T-helper 9 cell (primary cell): ENCODE measurements around the gene HECTD3.
"Not testable (repeated sequence)": the region's sequence is repeated elsewhere in the genome, so short reads cannot be mapped to it uniquely, and the experiment has no call there.

ENCODE experiments used
- DNase-seq: peaks from one replicate; pipeline ENCODE4 v3.0.0-alpha.2; 2020

The HECTD3 gene

DNA sequence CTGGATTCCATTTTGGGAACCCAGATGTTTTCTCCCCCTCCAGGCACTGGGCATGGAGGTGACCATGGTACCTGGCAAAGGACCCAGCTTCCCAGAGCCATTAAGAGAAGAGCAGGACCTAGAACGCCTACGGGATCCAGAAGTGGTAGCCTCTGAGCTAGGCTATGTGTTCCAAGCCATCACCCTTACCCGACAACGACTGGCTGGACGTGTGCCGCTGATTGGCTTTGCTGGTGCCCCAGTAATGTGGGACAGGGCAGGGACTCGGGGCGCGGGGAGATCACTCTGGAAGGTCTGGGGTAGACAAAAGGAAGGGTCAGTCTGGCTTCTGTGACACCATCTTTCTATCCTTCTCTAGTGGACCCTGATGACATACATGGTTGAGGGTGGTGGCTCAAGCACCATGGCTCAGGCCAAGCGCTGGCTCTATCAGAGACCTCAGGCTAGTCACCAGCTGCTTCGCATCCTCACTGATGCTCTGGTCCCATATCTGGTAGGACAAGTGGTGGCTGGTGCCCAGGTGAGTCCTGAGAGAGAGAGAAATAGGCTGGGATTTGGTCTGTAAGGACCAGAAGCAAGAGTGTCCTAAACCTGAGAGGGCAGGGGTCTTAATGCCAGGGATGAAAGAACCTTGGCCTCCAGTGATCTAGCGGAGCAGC, 2.6 kb upstream of the HECTD3 start:
- DNase-seq, result no peak

DNA sequence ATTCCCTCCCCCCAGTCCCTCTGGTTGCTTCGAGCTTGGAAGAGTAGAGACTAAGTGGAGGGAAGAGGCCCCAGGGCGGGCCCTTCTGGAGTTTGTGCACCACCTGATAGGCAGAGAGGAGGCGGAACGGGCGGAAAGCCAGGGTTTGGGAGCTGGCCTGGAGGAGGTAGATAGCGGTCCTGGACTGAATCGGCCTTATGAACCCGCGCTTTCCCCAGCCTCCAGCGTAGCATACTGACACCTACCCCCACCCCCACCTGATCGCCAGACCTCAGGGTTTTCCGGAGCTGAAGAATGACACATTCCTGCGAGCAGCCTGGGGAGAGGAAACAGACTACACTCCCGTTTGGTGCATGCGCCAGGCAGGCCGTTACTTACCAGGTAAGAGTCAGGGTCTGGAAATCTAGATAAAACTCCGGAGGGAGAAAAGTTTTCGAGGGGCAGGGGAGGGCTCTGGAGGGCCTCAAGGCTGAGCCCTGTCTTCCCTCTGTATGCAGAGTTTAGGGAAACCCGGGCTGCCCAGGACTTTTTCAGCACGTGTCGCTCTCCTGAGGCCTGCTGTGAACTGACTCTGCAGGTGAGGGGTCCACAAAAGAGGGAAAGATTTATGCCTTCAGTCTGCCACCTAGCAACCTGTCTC, 1.6 kb upstream of the HECTD3 start:
- no peak for DNase-seq

DNA sequence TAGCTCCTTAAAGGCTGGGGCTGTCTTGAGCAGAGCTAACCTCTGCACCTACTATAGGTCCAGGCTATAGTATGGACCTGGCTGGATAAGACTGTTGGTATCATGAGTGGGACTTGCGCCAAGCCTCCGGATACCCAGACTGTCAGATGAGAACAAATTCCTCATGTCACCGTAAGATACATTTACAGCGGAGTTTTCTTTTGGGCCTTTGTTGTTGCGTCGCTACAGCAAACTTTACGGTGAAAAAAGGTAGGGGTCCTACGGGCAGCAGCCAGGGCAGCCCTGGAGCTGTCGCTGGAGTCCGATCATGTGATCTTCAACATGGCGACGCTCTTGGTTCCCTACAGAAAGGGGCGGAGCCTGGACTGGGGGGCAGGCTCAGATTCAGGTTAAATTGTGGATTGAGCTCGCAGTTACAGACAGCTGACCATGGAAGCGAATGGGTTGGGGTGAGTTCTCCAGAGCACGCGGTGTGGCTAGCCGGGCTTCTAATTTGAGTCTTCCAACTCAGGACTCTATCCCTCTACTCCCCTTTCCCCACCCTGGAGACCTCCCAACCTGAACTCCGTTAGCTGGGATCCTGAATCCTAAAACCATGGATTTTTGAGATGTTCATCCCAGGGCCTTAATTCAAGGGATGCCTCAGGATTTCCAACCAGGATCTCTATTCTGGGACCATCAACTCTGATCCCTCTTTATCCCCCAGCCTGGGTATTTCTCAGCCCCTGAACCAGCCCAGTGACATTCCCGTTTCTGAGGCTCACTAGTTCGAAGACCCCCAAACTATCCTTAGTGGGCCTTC, 914 bp upstream of the HECTD3 start, which contains the start of gene UROD:
UROD (plus strand) TSS at position 418 of the 802 bp plus-strand sequence; CDS start at position 430, 12 bp downstream.
- DNase-seq, result peak; percentile 79

DNA sequence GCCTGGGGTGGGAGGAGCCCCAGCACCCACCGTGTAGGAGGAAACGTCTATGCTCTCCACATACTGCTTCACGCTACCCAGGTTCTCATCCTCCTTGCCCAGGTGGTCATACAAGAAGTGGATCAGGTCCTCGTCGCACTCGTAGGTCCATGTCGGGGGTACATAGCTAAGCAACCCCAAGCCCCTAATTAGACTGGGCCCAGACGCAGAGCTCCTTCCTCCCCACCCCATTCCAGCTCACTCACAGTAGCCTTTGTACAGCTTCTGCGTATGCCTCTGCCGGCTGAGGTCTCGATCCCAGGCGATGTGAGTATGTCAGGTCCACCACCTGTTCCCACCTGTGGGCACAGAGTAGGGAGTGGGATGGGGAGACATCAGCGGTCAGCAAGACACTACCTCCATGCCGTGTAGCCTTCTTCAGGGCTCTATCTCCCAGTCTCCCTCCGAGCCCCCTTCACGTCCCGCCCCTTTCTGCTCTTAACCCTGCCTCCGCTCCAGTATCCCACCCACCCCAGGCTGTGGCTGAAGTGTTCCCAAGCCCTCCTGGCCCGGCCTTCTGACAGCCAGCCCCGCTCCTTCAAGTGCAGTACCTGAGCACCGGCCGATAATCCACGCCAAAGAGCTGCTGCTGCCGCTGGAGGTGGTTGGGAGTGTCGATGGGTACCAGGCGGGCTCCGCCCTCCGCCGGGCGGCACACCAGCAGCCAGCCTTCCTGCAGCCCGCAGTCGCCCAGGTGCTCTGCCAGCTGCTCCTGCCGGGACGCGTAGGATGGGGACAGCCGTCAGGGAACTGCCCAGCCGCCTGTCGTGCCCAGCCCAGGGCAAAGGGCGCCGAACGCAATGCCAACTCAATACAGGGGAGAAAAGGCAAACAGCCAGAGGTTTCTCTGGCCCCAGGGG, 919 bp downstream of the HECTD3 start:
- no peak for DNase-seq

DNA sequence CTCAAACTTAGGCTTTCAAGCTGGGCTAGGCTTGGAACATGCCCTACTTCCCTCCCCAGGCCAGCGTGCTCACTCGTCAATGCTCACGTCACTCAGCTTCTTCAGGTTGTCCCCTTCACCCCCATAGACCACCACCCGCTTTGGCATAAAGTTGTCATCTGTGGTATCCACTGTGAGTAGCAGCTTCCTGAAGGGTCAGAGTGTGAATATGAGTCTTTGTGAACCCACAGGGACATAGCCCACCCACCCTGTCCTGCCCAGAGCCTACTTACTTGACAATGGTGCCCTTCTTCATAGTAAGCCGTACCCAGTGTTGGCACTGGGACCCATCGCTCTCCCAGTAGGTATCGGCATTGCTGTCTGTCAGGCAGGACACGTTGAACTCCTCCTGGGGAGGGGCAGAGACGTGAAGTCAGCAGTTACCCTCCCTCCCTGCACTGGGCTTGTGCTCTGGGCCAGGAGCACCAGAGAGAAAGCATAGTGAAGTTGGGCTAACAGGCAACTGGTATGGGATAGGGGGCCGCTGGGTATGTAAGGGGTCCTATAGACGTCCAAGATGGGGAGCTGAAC, 1.7 kb downstream of the HECTD3 start:
- no peak for DNase-seq

DNA sequence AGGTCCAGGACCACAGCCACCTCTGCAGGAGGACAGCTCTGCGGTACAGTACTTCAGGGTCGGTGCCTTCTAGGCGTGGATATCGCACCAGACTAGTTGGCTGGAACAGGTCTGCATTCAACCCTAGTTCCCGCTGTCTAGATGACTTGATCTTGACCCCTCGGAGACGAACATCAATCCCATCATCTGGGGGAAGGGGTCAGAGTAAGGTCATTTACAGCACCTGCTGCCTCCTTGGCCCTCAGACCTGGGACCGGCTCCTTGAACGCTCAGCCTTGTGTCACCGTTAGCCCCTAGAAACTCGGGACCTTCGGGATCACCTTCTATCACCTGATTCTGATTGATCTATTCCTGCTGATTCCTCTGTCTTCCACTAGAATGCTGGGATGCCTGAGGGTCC, 2.6 kb downstream of the HECTD3 start:
- DNase-seq, result no peak

DNA sequence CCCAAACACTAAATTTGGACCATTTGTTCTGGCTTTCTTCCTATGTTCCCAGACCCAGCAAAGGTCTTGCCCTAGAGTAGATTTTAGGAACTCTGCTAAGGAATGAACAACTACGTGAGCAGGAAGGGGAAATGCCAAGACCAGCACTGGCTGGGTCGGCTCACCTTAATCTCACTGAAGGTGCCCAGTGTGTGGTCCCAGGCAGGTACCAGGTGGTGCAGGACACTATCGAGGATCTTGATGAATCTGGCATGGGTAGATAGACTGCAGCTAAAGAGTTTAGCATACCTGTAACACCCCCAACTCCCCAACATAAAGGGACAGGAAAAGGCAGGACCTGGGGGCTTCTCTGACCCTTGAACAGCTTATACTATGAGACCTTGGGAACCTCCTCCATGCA, 3.0 kb downstream of the HECTD3 start:
- DNase-seq, result no peak

DNA sequence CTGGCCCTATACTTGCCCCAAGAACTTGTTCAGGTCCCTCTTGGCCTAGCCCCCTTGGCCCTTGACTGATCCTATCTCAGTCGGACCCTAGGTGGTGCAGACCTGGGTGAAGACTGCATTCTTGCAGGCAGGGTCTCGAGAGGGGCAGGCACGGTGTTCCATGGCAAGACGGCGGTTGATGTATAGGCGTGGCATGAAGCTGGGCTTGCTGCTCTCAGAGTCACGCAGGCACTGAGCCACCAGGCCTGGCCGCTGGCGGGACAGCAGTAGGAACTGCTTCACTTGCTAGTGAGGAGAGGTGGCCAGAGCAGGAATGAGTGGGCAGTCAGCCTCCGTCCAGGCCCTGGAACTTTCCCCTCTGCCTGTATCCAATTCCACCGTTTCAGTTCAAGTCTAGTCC, 3.8 kb downstream of the HECTD3 start:
- no peak for DNase-seq

DNA sequence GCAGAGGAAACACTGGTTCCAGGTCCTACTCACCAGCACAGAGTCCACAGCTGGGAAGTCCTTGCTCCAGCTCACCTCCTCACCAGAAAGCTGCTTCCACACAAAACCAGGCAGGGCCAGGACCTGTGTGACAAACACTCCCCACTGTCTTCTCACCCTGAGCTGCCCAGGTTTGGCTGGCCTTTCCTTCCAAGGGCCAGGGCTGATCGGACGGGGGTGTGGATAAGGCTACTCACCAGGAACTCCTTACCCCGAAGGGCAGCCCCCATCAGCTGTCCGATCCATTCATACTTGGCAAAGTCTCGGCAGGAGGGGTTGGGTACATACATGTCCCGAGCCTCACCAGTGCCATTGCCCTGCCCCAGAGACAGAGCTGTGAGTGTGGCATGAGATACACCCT, 5.4 kb downstream of the HECTD3 start:
- no peak for DNase-seq

DNA sequence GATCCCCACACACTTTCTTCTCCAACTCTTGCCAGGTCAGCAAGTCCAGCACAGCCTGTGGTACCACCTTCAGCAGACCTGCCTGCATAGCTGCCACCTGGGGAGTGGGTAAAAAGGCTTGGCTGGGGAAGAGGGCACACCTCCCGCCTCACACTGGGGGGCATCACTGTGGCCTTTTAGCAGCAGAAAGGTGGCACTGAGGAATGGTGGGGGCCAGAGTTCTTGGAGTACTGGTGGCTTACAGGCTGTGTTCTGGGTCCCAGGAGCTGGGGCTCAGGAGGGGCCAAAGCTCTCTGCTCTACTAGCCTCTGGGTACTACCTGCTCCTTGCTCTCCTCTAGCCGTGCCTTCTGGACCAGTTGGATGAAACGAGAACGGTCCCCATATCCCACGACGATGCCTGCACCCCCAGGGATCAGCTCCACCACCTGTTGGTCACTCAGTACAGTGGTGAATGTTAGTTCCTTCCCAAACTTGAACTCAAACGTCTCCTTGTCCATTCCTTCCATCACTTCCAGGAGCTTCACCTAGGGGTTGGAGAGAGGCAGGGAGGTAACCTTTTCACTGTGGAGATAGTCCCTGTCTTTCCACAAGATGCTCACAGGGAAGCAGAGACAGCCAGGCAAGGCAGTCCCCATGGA, 6.7 kb downstream of the HECTD3 start:
- DNase-seq, result no peak

DNA sequence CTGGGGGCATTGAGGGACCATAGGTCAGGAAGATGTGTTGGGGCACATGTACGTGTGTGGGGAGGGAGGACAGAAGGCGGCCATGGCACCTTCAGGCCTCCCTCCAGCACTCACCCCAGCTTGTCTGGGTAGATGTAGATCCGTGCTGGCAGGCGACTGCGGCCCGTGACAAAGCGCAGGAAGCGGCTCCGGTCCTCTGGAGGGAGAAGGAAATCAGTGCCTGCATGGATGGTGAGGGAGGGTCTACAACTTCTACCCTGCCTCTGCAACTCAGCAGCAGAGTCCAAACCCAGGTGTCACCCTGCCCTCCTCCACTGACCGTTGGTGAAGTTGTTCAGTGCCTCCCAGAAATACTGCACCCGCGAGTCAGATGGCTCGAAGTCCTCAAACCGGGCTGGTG, 7.4 kb downstream of the HECTD3 start:
- no peak for DNase-seq

DNA sequence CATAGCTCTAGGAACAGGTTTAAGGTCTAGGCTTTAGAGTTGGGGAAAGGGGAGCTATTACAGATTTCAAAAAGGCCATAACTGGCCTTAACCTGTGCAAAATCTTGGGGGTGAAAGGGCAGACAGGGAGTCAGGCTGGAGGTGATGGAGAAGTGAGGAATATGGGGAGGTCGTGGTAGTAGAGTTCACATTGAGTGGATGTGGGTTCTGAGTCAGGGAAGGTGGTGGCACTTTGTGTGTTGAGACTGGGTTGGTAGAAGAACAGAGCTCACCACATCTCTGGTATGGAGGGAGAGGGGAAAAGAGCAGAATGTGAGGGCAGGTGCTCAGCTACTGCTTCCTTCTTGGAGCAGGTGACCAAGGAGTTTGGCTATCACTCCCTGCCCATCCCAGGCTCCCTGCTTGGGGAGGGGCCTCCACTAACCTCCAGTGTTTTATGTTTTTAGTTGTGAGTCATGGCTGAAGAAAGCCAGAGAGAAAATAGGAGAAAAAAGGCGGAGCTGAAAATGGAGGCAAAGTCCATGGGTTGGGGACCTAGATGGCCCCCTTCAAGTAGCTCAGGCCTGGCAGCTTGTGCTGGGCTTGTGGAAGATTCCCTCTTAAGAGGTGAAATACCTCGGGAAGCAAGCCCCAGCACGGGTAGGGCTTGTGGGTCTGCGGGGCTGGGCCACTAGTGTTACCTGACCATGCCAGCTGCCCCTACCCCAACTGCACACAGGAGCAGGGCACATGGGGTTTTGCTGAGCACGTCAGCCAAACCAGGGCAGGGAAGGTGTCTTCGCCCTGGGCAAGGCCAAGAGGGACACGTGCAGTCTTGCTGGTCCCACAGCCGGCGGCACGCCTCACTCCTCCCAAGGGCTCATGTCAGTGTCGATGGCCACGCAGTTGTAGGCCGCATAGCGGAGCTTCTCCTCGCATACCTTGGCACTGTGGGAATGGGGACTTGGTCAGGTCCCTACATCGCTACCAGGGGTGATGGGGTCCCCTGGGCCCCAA, 8.2 kb downstream of the HECTD3 start:
- DNase-seq, result no peak

DNA sequence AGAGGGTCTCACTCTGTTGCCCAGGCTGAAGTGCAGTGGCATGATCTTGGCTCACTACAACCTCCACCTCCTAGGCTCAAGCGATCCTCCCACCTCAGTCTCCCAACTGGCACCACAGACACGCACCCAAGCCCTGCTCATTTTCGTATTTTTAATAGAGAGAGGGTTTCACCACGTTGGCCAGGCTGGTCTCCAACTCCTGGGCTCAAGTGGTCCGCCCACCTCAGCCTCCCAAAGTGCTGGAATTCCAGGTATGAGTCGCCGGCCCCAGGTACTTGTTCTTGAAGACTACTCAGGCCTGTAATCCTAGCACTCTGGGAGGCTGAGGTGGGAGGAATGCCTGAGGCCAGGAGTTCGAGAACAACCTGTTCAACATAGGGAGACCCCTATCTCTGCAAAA, 9.5 kb downstream of the HECTD3 start:
- DNase-seq, result not testable (repeated sequence)

DNA sequence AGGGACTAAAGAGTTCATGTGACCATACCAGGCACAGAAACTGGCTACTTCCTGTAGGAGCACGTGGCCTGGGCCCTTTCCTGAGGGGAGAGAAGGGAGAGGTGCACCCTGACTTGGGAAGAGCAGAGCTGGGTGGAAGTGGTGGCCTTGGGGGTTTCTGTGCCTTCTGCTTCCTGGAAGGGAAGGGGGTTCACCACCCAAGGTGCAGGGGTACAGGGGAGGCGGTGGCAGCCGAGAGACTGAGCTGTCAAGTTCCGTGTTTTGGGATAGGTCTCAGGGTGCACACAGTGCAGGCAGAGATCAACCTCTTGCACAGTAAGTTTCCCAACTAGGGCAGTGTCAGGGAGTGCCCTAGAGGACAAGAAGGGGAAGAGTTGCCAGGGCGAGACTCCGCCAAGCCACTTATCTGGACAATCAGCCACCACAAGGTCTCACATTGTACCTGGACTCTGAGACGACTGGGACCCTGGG, 10.1 kb downstream of the HECTD3 start:
- no peak for DNase-seq

DNA sequence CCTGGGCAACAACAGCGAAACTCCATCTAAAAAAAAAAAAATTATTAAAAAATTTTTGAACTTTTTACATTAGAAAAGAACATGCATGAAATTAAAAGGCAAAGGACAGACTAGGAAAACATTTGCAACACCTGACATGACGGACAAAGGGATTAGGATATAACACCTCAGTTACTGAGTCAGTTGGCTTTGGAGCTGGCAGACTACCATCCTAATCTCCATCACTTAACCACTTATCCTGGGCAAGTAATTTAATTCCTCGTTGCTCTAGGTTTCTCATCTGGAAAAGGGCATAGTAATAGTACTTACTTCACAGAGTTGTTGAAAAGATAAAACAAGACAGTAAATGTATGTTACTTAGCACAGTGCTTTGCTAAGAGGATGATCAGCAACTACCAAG, 11.9 kb downstream of the HECTD3 start:
- no peak for DNase-seq

DNA sequence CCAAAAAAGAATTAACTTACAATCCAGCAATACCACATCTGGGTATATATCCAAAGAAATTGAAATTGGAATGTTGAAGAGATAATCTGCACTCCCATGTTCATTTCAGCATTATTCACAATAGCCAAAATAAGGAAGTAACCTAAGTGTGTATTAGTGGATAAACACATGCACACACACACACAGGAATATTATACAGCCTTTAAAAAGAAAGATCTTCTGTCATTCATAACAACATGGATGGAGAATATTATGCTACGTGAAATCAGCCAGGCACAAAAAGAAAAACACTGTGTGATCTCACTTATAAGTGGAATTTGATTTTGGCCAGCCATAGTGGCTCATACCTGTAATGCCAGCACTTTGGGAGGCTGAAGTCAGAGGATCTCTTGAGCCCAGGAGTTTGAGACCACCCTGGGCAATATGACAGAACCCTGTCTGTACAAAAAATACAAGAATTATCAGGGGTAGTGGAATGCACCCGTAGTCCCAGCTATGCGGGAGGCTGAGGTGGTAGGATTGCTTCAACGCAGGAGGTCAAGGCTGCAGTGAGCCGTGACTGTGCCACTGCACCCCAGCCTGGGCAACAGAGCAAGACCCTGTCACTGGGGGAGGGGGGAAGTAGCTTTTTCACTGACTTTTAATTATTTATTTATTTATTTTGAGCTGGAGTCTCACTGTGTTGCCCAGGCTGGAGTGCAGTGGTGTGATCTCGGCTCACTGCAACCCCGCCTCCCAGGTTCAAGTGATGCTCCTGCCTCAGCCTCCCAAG, 15.5 kb downstream of the HECTD3 start:
- no peak for DNase-seq

DNA sequence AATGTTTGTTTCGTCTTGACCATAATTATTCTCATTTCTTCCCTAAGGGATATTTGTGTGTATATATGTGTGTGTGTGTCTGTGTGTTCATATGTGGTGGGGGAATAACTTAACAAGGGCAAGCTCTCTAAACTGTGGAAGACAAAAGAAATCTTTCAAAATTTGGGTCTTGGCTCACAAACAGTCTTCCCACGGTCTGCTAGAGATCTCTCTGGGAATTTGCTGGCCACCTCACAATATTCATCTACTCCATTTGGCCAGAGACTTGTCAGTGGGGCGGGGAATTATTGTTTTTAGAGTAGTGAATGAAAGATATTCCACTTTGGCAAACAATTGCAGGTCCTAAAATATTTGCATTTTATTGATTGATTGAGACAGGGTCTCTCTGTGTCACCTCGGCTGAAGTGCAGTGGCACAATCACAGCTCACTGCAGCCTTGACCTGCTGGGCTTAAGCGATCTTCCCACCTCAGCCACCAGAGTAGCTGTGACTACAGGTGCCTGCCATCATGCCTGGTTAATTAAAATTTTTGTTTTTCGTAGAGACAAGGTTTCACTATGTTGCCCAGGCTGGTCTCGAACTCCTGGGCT, 16.7 kb downstream of the HECTD3 start:
- no peak for DNase-seq

DNA sequence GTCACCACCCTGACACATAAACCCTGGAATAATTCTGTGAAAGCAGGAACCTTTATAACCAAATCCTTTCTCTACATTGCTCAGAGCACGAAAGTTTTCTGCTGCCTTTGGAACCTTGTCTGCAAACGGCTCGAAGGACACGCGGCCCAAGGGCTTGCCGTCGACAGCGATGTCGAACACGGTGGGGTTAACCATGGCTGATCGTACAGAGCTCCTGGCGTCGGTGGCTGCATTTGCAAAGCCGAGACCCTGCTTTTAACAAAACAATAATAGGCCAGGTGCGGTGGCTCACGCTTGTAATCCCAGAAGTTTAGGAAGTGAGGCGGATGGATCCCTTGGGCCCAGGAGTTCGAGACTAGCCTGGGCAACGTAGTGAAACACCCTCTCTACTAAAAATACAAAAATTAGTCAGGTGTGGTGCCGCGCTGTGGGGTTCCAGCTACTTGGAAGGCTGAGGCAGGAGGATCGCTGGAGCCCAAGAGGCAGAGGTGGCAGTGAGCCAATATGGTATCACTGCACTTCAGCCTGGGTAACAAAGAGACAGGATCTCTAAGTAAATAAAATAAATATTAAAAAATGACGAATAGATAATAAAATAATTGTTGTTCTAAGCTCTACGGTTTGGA, 22.5 kb downstream of the HECTD3 start:
- no peak for DNase-seq
